Ovary (tissue), 3 donors: Measurements from ENCODE around the gene PQBP1.

ENCODE experiments used
- EP300 ChIP-seq: sonication (generic); formaldehyde crosslinking; IDR thresholded peaks from one replicate; pipeline ENCODE4 v1.6.1; 2017; ENCODE audit warnings: antibody characterized with exemption
- POLR2A ChIP-seq: fragments of 450-650 bp; IDR thresholded peaks from one replicate; pipeline ENCODE4 v1.6.1; 2017; ENCODE audit warnings: antibody characterized with exemption, mild to moderate bottlenecking, moderate library complexity
- TF ChIP-seq, protein P1 (sequence below), 3 donors: fragments of 450-650 bp in 2 of 3; fragments of 200-600 bp in 1 of 3; IDR thresholded peaks; one replicate each; pipeline versions ENCODE4 v1.5.1 to v1.8.0; 2016 to 2022; ENCODE audit warnings: antibody characterized with exemption in 3 of 3, mild to moderate bottlenecking in 1 of 3
- donor health status: DM: no; HTN: no; CAD: no.

DNA sequence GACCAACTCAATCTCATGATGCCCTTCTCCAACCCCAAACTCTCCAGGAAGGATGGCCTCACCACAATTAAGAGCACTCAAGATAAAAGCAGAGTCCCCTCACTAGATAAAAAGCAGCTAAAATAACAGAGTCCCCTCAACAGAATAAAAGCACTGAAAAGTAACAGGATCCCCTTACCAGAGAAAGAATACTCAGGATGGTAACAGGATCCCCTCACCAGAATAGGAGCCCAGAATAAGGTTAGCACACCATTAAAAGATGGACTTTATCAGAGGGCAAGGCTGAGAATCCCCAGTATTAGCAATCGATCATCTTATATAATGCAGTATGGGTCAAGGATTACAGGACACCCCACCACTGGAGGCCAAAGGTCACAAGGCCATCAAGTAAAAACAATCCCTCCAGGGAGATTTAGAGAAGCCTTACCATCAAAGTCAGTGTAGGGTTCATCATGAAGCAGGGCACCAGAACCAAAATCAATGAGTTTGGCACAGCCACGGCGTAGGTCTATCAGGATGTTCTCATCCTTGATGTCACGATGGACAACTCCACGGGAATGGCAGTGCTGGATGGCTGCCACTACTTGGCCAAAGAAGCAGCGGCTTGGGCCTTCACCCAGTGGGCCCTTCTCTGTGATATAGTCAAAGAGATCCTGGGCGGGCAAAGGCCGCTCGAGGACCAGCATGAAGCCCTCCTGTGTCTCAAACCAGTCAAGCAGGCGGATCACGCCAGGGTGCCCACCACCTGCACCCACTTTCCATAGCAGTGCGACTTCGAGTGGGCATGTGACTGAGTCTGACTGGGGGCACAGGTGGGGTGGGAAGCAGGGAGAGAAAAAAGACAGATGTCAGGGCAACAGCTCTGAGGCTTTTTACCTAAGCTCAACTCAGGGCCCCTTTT, 17.1 kb downstream of the PQBP1 start:
- TF ChIP-seq, protein P1, sequence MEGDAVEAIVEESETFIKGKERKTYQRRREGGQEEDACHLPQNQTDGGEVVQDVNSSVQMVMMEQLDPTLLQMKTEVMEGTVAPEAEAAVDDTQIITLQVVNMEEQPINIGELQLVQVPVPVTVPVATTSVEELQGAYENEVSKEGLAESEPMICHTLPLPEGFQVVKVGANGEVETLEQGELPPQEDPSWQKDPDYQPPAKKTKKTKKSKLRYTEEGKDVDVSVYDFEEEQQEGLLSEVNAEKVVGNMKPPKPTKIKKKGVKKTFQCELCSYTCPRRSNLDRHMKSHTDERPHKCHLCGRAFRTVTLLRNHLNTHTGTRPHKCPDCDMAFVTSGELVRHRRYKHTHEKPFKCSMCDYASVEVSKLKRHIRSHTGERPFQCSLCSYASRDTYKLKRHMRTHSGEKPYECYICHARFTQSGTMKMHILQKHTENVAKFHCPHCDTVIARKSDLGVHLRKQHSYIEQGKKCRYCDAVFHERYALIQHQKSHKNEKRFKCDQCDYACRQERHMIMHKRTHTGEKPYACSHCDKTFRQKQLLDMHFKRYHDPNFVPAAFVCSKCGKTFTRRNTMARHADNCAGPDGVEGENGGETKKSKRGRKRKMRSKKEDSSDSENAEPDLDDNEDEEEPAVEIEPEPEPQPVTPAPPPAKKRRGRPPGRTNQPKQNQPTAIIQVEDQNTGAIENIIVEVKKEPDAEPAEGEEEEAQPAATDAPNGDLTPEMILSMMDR (IDR thresholded peaks at IDR 0.05), result no peak
- TF ChIP-seq POLR2A, result no peak
- TF ChIP-seq EP300, result no peak
